ENCODE measurements around the gene GALNT9. TPM values are rescaled to one million over a fixed set of nuclear protein-coding genes. Genes with fewer than 3 reads are reported as not detected.

GALNT9 gene
- total RNA-seq, 1 experiment from 2014 or later = 0.54 TPM

DNA sequence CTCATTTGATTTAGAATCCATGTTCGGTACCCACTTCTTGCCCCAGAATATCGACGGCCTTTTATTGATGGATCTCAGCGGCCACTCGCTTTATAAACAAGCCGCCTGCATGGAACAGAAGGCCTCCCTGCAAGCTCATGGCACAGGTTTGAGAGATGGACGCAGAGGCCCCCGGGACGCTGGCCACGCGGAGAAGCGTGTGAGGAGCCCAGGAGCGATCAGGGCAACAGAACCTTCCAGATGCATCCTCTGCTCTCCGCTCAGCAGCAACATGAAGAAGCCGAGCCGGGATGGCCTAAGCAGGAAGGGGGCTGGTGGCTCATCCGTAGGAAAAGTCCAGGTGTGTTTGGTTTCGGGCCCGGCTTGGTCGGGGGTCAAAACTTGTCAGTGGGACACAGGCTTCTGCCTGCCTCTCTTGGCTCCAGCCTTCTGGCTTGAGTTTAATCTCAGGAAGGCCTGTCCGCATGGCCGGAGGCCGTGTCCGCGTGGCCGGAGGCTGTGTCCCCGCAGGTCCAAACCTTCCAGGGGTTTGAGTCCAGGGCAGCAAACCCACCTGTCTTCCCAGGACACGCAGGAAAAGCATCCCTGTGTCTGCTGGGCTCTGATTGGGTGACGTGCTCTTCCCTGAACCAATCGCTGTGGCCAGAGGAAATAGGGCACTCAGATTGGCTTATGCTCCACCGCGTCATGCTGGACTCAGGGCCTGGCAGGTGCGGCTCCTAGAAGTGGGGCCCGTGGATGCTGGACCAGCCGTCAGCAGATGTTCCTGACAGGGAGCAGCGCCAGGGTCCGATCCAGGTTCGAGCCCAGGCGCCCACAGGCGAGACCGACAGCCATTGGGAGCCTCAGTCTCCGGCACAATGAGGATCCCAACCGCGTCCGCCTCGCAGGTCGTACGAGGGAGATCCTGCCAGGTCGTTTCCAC lies 65.0 kb downstream of the GALNT9 start:
- Mint-ChIP-seq H3K9me3 (ENCODE audit: low read depth, unreplicated experiment) (no peaks in the 10 kb centered on the region), H3K4me1 (ENCODE audit: low read depth, unreplicated experiment) (no peaks in the 10 kb centered on the region), H3K27me3 (ENCODE audit: unreplicated experiment) (peaks cover 40% of the 10 kb centered on the region), H3K27ac (ENCODE audit: unreplicated experiment) (no peak overlapping the region), H3K36me3 (ENCODE audit: insufficient read depth, unreplicated experiment) (no peaks in the 10 kb centered on the region), H3K4me3 (ENCODE audit: low read depth, unreplicated experiment) (no peak overlapping the region)
- CTCF ChIA-PET = no interaction called here
- intact Hi-C loops (cut with micrococcal nuclease; ENCODE audit: unreplicated experiment) = no loop called here
- no TSS peak for BruUV-seq (replicated peaks)
- no peak for TF ChIP-seq CTCF (IDR thresholded peaks at IDR 0.05; ENCODE audit: unreplicated experiment)
- no peak for DNase-seq

DNA sequence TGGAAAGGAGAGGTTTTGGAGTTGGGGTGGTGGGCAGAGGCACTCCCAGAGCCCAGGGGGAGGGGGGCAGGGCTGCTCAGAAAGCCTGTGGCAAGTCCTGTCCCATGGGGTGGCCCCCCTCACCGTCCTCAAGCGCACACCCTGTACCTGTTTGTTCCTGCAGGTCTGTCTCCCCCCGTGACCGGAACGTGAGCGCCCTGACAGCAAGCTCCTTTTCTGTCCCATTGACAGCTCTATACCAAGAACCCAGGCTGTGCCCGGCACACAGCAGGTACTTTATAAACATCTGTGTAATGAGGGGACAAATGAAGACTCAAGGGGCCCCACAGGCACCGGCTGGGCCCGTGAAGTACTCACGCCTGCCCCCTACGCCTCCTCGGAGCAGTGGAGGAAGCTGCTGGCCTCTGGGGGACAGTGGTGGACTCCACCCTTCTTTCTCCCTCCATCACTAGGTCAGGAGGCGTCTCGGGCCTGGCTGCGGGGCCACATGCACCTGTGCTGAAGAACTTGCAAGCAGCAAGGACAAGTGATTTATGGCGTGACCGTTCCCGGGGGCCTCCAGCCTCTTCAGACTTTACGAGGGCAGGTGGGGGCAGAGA lies 65.8 kb downstream of the GALNT9 start:
- Mint-ChIP-seq H3K27ac (ENCODE audit: unreplicated experiment) (no peak overlapping the region), H3K36me3 (ENCODE audit: insufficient read depth, unreplicated experiment) (no peaks in the 10 kb centered on the region), H3K4me3 (ENCODE audit: low read depth, unreplicated experiment) (no peak overlapping the region), H3K4me1 (ENCODE audit: low read depth, unreplicated experiment) (no peaks in the 10 kb centered on the region), H3K9me3 (ENCODE audit: low read depth, unreplicated experiment) (no peaks in the 10 kb centered on the region), H3K27me3 (ENCODE audit: unreplicated experiment) (peaks cover 48% of the 10 kb centered on the region)
- CTCF ChIA-PET = no interaction called here
- intact Hi-C loops (cut with micrococcal nuclease; ENCODE audit: unreplicated experiment) = no loop called here
- no peak for DNase-seq
- no TSS peak for BruUV-seq (replicated peaks)
- no peak for TF ChIP-seq CTCF (IDR thresholded peaks at IDR 0.05; ENCODE audit: unreplicated experiment)

- intact Hi-C loops (cut with micrococcal nuclease; ENCODE audit: unreplicated experiment) = no loop called here
- Mint-ChIP-seq H3K27me3 (ENCODE audit: unreplicated experiment) (peaks cover 53% of the 10 kb centered on the region), H3K27ac (ENCODE audit: unreplicated experiment) (no peak overlapping the region), H3K36me3 (ENCODE audit: insufficient read depth, unreplicated experiment) (no peaks in the 10 kb centered on the region), H3K4me1 (ENCODE audit: low read depth, unreplicated experiment) (no peaks in the 10 kb centered on the region), H3K9me3 (ENCODE audit: low read depth, unreplicated experiment) (no peaks in the 10 kb centered on the region), H3K4me3 (ENCODE audit: low read depth, unreplicated experiment) (no peak overlapping the region)
- BruUV-seq (replicated peaks) = no TSS peak
- CTCF ChIA-PET = no interaction called here
- TF ChIP-seq CTCF (IDR thresholded peaks at IDR 0.05; ENCODE audit: unreplicated experiment) = no peak
- DNase-seq = no peak
Observed at GRCh38 chr12:132263061-132263360, 66.4 kb downstream of the GALNT9 start.

GRCh38 chr12:132262256-132263060 lies 66.9 kb downstream of the GALNT9 start:
- intact Hi-C loops (cut with micrococcal nuclease; ENCODE audit: unreplicated experiment) = no loop called here
- DNase-seq = no peak
- H3K4me1 Mint-ChIP-seq (ENCODE audit: low read depth, unreplicated experiment) = no peaks in the 10 kb centered on the region
- TF ChIP-seq CTCF (IDR thresholded peaks at IDR 0.05; ENCODE audit: unreplicated experiment) = no peak
- H3K36me3 Mint-ChIP-seq (ENCODE audit: insufficient read depth, unreplicated experiment) = no peaks in the 10 kb centered on the region
- BruUV-seq (replicated peaks) = no TSS peak
- peaks cover 59% of the 10 kb centered on the region for H3K27me3 Mint-ChIP-seq (ENCODE audit: unreplicated experiment)
- no peak overlapping the region for H3K27ac Mint-ChIP-seq (ENCODE audit: unreplicated experiment)
- no peak overlapping the region for H3K4me3 Mint-ChIP-seq (ENCODE audit: low read depth, unreplicated experiment)
- CTCF ChIA-PET = interaction anchor here (1.0 to 1.8 kb wide), 2 partner anchors 19 to 22 kb away, joined by 3 to 5 read pairs; no protein-coding TSS in a partner anchor
- H3K9me3 Mint-ChIP-seq (ENCODE audit: low read depth, unreplicated experiment) = no peaks in the 10 kb centered on the region

Data from Calu3 (cell line).